ENCODE results near the gene PTDSS2.
A peak's percentile ranks its signal among the peaks of the same experiment; 100 is the strongest.
"Not testable (repeated sequence)": the region's sequence is repeated elsewhere in the genome, so short reads cannot be mapped to it uniquely, and the experiment has no call there.

The PTDSS2 gene

DNA sequence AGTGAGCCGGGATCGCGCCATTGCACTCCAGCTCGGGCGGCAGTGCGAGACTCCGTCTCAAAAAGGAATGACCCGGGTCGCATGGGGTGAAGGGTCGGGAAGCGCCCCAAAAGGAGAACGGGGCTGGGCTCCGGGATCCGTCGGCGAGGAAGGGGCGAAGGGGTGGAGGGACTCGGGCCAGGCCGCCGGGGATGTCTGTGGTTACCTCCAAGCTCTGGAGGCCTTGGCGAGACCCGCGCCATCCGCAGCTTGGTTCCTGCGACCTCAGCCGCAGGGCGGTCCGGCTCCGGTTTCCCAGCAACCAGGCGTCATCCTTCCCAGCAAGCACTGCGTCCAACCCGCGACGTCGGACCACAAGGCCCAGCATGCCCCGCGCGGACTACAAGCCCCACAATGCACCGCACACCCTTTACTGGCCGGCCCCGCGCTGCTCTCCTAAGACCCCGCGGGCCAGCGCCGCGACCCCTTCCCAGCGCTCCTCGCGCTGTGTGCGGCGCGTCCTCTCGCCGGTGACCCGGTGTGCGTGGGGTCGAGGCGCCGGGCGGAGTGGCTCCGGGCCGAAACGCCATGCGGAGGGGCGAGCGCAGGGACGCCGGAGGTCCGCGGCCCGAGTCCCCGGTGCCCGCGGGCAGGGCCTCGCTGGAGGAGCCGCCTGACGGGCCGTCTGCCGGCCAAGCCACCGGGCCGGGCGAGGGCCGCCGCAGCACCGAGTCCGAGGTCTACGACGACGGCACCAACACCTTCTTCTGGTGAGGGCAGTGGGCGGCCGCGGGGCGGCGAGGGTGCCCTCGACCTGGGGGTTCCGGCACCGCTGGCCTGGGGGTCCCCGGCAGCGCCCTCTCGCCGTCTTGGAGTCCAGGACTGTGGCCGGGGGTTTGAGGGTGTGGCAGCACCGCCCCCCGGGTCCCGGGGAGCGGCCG lies at the start of gene PTDSS2:
PTDSS2 (plus strand) TSS at position 391 of the 920 bp plus-strand sequence; CDS start at position 568, 177 bp downstream.
- Mint-ChIP-seq H3K4me1 (peaks cover 37% of the 10 kb centered on the region), H3K4me3 (peak within 1 kb of the TSS; percentile 87), H3K27ac (peak within 1 kb of the TSS; percentile 91), H3K36me3 (peaks cover 25% of the 10 kb centered on the region), H3K9me3 (no peaks in the 10 kb centered on the region)
- DNase-seq (ENCODE audit: low spot score in 2 of 2) (peak; percentile 88 to 96), ATAC-seq (peak; percentile 90)

DNA sequence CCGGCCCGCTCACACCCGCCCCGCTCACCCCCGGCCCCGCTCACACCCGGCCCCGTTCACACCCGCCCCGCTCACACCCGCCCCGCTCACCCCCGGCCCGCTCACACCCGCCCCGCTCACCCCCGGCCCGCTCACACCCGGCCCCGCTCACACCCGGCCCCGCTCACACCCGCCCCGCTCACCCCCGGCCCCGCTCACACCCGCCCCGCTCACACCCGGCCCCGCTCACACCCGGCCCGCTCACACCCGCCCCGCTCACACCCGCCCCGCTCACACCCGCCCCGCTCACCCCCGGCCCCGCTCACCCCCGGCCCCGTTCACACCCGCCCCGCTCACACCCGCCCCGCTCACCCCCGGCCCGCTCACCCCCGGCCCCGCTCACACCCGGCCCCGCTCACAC lies 48.9 kb upstream of the PTDSS2 start:
- Mint-ChIP-seq H3K4me1 (peaks cover 15% of the 10 kb centered on the region), H3K36me3 (peaks cover 27% of the 10 kb centered on the region)
- not testable (repeated sequence) for H3K27ac Mint-ChIP-seq; ATAC-seq; H3K9me3 Mint-ChIP-seq; DNase-seq (ENCODE audit: low spot score in 2 of 2); H3K4me3 Mint-ChIP-seq

- Mint-ChIP-seq H3K4me1 (peaks cover 12% of the 10 kb centered on the region), H3K9me3 (no peaks in the 10 kb centered on the region), H3K4me3 (no peak overlapping the region), H3K27ac (no peak overlapping the region), H3K36me3 (peaks cover 27% of the 10 kb centered on the region)
- DNase-seq (ENCODE audit: low spot score in 2 of 2) = no peak
- ATAC-seq = no peak
Observed at GRCh38 chr11:403021-403760, 46.9 kb upstream of the PTDSS2 start.

GRCh38 chr11:403761-404431 lies 46.2 kb upstream of the PTDSS2 start:
- no peak for ATAC-seq
- Mint-ChIP-seq H3K4me3 (no peak overlapping the region), H3K9me3 (no peaks in the 10 kb centered on the region)

GRCh38 chr11:404551-405264 lies 45.4 kb upstream of the PTDSS2 start:
- Mint-ChIP-seq H3K4me3 (peak overlapping the region; percentile 52), H3K27ac (peak overlapping the region; percentile 40)
- ATAC-seq = no peak

More at GRCh38 chr11:403761-404431, 46.2 kb upstream of the PTDSS2 start:
- H3K4me1 Mint-ChIP-seq = peaks cover 7% of the 10 kb centered on the region
- peak overlapping the region; percentile 40 for H3K27ac Mint-ChIP-seq
- DNase-seq (ENCODE audit: low spot score in 2 of 2) = no peak
- H3K36me3 Mint-ChIP-seq = peaks cover 21% of the 10 kb centered on the region

GRCh38 chr11:405323-405953 lies 44.6 kb upstream of the PTDSS2 start:
- Mint-ChIP-seq H3K27ac (peak overlapping the region; percentile 40), H3K4me1 (peaks cover 6% of the 10 kb centered on the region), H3K9me3 (no peaks in the 10 kb centered on the region), H3K36me3 (peaks cover 13% of the 10 kb centered on the region), H3K4me3 (peak overlapping the region; percentile 52)
- DNase-seq (ENCODE audit: low spot score in 2 of 2) = no peak
- ATAC-seq = no peak

More at GRCh38 chr11:404551-405264, 45.4 kb upstream of the PTDSS2 start:
- H3K36me3 Mint-ChIP-seq = peaks cover 17% of the 10 kb centered on the region
- H3K4me1 Mint-ChIP-seq = peaks cover 6% of the 10 kb centered on the region
- no peaks in the 10 kb centered on the region for H3K9me3 Mint-ChIP-seq
- no peak for DNase-seq (ENCODE audit: low spot score in 2 of 2)

DNA sequence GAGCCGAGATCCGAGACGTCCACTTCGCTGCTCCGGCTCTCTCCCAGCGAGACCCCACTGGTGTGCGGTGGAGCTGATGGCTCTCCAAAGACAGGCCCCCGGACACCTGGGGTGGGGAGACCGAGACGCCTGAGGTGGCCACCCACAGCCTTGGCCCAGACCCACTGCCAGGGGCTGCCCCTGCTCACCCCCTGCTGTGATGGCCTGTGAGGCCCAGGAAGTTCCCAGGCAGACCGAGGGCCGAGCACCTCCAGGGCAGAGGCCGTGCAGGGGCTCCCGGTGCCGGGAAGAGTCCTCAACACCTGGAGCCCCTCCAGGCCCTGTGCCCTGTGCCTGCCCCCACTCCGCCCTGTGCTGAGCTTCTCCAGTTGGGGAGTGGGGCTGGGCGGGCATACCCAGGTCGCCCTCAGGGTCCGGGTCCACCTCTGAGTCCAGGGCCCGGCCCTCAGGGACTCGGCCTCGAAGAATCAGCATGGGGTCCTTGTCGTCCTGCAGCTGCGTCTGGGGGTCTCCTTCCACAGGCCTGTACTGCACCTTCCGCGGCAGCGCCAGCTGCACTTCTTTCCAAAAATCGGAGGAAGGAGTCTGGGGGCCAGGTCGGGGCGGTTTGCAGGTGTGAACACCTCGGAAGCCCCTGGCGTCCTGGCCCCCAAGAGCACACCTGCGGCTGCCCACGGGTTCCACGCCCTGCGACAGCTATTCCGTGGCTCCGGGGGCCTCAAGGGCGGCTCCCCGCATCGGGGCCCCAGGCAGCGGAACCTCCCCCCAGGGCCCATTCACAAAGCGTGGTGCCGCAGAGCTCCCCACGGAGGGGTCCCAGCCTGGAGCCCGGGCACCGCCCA lies 43.9 kb upstream of the PTDSS2 start:
- DNase-seq (ENCODE audit: low spot score in 2 of 2) (no peak), ATAC-seq (no peak)
- H3K36me3 Mint-ChIP-seq = peaks cover 13% of the 10 kb centered on the region
- peak overlapping the region; percentile 45 for H3K4me3 Mint-ChIP-seq
- H3K27ac Mint-ChIP-seq = no peak overlapping the region
- peaks cover 6% of the 10 kb centered on the region for H3K4me1 Mint-ChIP-seq
- no peaks in the 10 kb centered on the region for H3K9me3 Mint-ChIP-seq

- Mint-ChIP-seq H3K4me3 (peak overlapping the region; percentile 45), H3K36me3 (peaks cover 13% of the 10 kb centered on the region), H3K27ac (no peak overlapping the region), H3K9me3 (no peaks in the 10 kb centered on the region), H3K4me1 (peaks cover 6% of the 10 kb centered on the region)
- DNase-seq (ENCODE audit: low spot score in 2 of 2) (peak; percentile 79 to 94), ATAC-seq (peak; percentile 93)
Observed at GRCh38 chr11:406796-407650, 43.1 kb upstream of the PTDSS2 start.

GRCh38 chr11:407651-408123 lies 42.4 kb upstream of the PTDSS2 start:
- H3K4me1 Mint-ChIP-seq = peaks cover 6% of the 10 kb centered on the region
- peaks cover 13% of the 10 kb centered on the region for H3K36me3 Mint-ChIP-seq
- peak overlapping the region; percentile 45 for H3K4me3 Mint-ChIP-seq
- DNase-seq (ENCODE audit: low spot score in 2 of 2) (peak in 1 of 2 donors; percentile 56), ATAC-seq (peak; percentile 1)
- no peaks in the 10 kb centered on the region for H3K9me3 Mint-ChIP-seq
- no peak overlapping the region for H3K27ac Mint-ChIP-seq

DNA sequence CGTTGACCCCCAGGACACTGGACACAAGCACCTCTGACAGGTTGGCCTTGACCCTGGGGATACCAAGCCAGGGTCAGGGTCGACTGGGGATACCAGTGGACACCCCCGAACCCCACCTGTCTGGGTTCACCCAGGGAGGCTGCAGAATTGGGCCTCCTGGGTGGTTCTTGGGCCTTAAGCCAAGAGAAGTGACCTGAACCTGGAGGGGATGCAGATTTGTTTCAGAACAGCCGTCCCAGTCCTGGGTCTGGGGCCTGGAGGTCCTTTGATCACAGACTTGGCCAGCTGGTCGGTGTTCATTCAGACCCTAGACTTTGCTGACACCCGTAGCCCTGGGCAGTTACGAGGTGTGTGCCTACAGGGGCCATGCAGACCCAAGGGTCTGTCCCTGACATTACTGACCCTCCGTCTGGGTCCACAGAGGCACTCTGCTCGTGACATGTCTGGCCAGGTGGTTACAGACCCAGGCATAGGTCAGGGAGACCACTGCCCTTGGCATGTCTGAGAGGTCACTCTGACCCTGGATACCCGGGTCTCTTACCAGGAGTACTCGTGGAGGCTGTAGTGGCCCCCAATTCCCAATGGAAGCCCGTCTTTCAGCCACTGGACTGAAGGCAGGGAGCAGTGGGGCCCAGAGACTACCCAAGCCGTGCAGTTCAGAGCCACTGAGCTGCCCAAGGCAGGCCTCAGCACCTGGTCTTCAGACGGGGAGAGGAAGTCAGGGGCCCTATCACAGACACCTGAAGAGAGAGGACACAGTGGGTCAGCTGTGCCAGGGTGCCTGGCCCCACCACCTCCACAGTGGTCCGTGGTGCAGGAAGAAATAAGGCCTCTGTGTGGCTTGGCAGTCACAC lies 41.7 kb upstream of the PTDSS2 start:
- DNase-seq (ENCODE audit: low spot score in 2 of 2) (no peak), ATAC-seq (no peak)
- H3K27ac Mint-ChIP-seq = peak overlapping the region; percentile 43
- H3K36me3 Mint-ChIP-seq = peaks cover 13% of the 10 kb centered on the region
- peak overlapping the region; percentile 45 for H3K4me3 Mint-ChIP-seq
- peaks cover 13% of the 10 kb centered on the region for H3K4me1 Mint-ChIP-seq
- H3K9me3 Mint-ChIP-seq = no peaks in the 10 kb centered on the region

DNA sequence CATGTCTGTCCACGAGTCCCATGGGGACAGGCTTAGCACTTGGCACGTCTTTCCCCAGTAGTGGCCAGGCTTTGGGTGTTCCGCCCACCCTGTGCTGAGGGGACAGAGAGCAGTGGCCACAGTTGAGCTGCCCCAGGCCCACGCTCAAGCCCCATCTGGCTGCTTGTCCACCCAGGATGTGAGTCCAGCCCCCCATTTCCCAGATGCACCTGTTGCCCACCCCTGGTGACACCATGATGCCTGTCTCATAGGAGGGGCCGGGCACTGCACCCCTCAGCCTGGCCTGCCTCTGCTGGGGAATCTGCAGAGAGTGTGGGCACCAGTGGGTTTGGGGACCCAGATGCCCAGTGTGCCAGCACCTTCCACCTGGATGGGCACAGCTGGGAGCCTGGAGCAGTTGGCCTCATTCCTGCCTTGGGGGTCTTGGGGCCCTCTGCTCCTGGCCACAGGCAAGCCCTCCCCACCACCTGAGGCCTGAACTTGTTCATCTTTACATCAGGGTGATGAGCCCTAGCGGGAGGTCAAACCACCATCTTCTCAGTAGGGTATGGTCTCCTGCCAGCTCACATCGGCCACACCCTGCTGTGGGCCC lies 41.0 kb upstream of the PTDSS2 start:
- Mint-ChIP-seq H3K4me1 (peaks cover 21% of the 10 kb centered on the region), H3K36me3 (peaks cover 13% of the 10 kb centered on the region), H3K4me3 (no peak overlapping the region), H3K27ac (peak overlapping the region; percentile 43), H3K9me3 (no peaks in the 10 kb centered on the region)
- no peak for ATAC-seq
- no peak for DNase-seq (ENCODE audit: low spot score in 2 of 2)
